GM12875 (cell line): ENCODE data around the gene DOCK3.

Experiments
- H3K4me3 ChIP-seq: one replicate; pipeline ENCODE4 v1.5.1; 2011; ENCODE audit warnings: low read depth, low read length, control low read depth
- TF ChIP-seq, protein P1 (sequence below): IDR thresholded peaks from 2 replicates; pipeline ENCODE4 v1.5.1; 2011; ENCODE audit warnings: low read depth, mild to moderate bottlenecking, control low read depth, inconsistent platforms, low read length, moderate library complexity, borderline replicate concordance; ENCODE audit not compliant: insufficient read depth

The DOCK3 gene

DNA sequence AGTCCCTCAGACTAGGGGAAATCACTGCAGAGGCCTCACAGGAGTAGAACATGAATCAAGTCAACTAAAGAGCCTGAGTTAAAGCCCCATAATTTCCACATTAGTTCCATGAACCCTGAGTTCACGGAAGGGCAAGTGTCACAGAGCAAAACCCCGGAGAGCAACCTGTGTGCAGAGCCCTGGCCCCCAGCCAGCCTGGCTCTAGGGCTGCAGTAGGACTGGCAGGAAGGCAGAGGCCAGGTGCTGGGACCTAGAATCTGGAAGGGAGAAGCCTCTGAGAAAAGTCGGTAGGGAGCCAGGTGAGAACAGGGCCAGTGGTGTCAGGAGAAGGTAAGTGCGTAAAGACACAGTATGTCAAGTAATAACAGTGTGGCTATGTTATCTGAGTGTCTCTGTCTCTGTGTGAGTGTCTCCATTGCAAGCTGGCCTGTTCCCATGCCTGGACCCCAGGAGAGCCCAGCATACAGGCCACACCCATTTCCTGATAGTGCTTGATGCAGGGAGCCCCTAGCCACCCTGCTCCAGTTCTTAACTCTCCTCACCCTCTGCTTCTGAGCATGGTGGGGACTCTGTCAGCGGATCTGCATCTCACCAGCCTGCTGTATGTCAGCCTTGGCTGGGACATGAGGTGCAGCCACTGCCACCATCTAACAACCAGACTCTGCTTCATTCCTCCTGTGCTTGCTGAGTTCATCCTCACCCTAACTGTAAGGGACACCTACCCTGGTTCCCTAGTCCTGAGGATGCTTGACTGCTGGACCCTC lies 699.1 kb downstream of the DOCK3 start:
- TF ChIP-seq, protein P1, sequence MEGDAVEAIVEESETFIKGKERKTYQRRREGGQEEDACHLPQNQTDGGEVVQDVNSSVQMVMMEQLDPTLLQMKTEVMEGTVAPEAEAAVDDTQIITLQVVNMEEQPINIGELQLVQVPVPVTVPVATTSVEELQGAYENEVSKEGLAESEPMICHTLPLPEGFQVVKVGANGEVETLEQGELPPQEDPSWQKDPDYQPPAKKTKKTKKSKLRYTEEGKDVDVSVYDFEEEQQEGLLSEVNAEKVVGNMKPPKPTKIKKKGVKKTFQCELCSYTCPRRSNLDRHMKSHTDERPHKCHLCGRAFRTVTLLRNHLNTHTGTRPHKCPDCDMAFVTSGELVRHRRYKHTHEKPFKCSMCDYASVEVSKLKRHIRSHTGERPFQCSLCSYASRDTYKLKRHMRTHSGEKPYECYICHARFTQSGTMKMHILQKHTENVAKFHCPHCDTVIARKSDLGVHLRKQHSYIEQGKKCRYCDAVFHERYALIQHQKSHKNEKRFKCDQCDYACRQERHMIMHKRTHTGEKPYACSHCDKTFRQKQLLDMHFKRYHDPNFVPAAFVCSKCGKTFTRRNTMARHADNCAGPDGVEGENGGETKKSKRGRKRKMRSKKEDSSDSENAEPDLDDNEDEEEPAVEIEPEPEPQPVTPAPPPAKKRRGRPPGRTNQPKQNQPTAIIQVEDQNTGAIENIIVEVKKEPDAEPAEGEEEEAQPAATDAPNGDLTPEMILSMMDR, result no peak
- no peak overlapping the region for H3K4me3 ChIP-seq

DNA sequence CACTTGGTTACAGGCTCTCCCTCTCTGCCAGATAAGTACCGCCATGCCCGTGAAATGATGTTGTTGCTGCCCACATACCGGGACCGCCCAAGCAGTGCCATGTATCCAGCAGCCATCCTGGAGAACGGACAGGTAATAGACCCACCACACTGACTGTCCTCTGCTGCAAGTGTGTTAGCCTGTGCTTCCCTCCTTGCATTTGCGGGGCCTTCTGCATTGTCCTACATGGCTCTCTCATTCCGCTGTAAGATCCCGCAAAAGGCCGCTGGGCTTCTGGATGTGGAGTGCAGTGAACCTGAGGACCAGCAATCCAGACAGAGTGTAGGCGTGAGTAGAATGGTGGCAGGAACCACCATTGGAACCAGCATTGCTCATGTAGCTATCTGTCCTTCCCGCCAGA lies 699.7 kb downstream of the DOCK3 start:
- TF ChIP-seq, protein P1, result no peak

DNA sequence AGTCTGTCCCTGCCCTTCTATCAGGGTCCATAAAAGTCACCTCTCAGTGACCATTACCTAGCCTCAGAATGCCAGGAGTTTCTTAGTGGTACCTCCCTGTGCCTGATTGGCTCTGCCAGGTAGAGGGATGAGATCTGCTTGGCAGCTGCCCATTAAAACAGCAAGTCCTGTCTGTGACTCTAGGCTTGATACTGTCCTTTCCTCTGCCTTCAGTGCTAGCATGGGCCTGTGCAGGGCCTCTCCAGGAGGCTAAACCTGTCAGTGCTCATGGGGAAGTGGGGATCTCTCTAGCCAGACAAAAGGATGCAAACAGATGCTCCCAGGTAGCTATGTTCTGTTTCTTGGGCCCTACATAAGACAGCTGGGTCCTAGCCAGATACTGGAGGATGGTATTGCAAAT lies 700.4 kb downstream of the DOCK3 start:
- TF ChIP-seq, protein P1, result no peak
- H3K4me3 ChIP-seq, result no peak overlapping the region

More for the DNA sequence above, 699.7 kb downstream of the DOCK3 start:
- no peak overlapping the region for H3K4me3 ChIP-seq

DNA sequence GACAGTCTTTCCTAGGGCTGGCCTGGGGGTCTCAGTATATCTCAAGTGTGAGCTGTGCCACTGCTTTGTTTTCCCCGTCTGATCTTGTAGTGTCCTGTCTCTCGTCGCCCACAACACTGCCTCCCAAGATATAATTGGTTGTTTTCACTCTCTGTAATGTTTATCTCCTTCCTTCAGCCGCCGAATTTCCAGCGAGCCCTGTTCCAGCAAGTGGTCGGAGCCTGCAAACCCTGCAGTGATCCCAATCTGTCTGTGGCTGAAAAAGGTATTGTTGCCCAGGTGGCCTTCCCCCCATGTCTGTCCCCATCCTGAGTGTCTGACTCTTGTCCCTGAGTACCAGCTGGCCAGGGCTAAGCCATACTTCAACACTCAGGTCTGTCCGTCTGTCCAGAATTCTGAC lies 700.8 kb downstream of the DOCK3 start:
- H3K4me3 ChIP-seq, result no peak overlapping the region
- TF ChIP-seq, protein P1, result no peak

DNA sequence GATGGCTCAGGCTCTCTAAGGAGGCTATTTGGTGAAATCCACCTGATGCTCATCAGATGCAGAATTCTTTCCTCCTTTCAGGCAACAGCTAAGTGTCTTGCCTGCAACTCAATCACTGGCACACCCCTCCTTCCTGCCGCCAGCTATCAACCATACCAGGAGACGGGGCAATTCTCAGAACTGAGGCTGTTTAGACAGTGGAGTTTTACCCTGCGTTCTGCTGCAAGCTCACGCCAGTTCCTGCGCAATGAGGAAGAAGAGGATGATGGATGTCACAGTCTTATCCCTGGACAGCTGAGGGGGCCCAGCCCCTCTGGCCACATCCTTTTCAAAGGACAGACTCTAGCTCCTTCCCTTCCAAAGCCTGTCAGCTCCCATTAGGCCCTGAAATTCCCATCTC lies 703.3 kb downstream of the DOCK3 start:
- no peak overlapping the region for H3K4me3 ChIP-seq
- TF ChIP-seq, protein P1, result no peak

DNA sequence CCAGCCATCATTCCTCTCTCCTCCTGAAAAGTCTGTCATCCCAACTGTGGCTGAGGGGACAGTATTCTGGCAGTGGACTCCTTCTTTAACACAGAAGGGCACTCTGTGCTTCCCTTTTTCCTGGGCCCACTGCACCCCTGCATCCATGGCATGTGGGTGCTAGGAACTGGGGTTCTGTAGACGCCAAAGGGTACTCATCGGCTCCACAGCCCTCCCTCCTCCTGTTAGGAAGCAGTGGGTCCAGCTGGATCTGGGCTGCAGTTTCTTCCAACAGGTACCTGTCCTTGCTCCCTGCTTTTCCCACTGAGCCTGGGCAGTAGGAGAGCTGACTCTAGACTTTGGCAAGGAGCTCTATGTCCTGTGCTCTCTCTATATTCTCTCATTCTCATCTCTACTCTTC lies 704.0 kb downstream of the DOCK3 start:
- TF ChIP-seq, protein P1, result no peak
- H3K4me3 ChIP-seq, result no peak overlapping the region

DNA sequence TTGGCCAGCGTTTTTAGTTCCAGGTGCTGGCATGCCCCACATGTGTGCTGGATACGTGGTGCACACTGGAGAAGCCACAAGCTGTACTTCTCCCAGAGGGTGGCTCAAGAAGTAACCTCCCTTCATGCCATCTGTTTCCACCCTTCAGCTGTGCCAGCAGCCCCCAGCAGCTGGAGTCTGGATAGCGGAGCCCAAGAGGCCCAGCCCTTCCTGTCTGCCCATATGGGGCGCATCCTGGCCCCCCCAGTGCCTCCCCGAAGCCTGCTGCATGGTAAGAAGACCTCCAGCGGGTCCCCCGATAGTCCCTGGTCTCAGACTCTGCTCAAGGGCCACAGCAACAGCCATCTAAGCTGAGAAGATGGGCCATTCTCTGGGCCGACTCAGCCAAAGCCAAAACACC lies 704.6 kb downstream of the DOCK3 start:
- H3K4me3 ChIP-seq, result no peak overlapping the region
- TF ChIP-seq, protein P1, result no peak
